SK-N-SH treated with all-trans-retinoic acid at 6 μM for 48 hours (cell line): ENCODE data around the gene CD74.

Experiments
- BACH2 ChIP-seq: fragments of 250-450 bp; sonication (Bioruptor Pico); IDR thresholded peaks from 2 replicates; pipeline ENCODE4 v1.9.0; 2021; ENCODE audit warnings: mild to moderate bottlenecking, borderline replicate concordance
- PATZ1 ChIP-seq: fragments of 250-450 bp; sonication (Bioruptor Pico); IDR thresholded peaks from 2 replicates; pipeline ENCODE4 v1.8.0; 2020; ENCODE audit warnings: mild to moderate bottlenecking, moderate library complexity, borderline replicate concordance
- POU6F1 ChIP-seq: fragments of 250-450 bp; sonication (Bioruptor Pico); IDR thresholded peaks from 2 replicates; pipeline ENCODE4 v1.8.0; 2021; ENCODE audit warnings: low read depth, mild to moderate bottlenecking, moderate library complexity, borderline replicate concordance
- RARB ChIP-seq: fragments of 250-450 bp; sonication (Bioruptor Pico); IDR thresholded peaks from 2 replicates; pipeline ENCODE4 v1.8.0; 2021; ENCODE audit warnings: mild to moderate bottlenecking, moderate library complexity
- SNAI2 ChIP-seq: fragments of 250-450 bp; sonication (Bioruptor Pico); IDR thresholded peaks from 2 replicates; pipeline ENCODE4 v1.5.0; 2020; ENCODE audit warnings: mild to moderate bottlenecking, moderate library complexity
- TOX ChIP-seq: fragments of 250-450 bp; sonication (Bioruptor Pico); IDR thresholded peaks from 2 replicates; pipeline ENCODE4 v1.8.0; 2021; ENCODE audit warnings: mild to moderate bottlenecking, moderate library complexity, borderline replicate concordance
- ZFP3 ChIP-seq: fragments of 250-450 bp; sonication (Bioruptor Pico); IDR thresholded peaks from 2 replicates; pipeline ENCODE4 v1.5.0; 2020; ENCODE audit warnings: mild to moderate bottlenecking, moderate library complexity
- ZFP30 ChIP-seq: fragments of 450-650 bp; formaldehyde crosslinking; IDR thresholded peaks from 2 replicates; pipeline ENCODE4 v1.5.0; 2022; ENCODE audit warnings: mild to moderate bottlenecking, moderate library complexity
- ZNF70 ChIP-seq: fragments of 450-650 bp; formaldehyde crosslinking; IDR thresholded peaks from 2 replicates; pipeline ENCODE4 v1.5.0; 2020; ENCODE audit warnings: mild to moderate bottlenecking, moderate library complexity

GRCh38 chr5:150397782-150398721, 14.7 kb downstream of the CD74 start:
- TF ChIP-seq TOX (CRISPR knock-in tag) (no peak), ZNF70 (CRISPR knock-in tag) (no peak), RARB (CRISPR knock-in tag) (no peak), POU6F1 (CRISPR knock-in tag) (no peak), BACH2 (CRISPR knock-in tag) (no peak), ZFP3 (CRISPR knock-in tag) (no peak), SNAI2 (CRISPR knock-in tag) (no peak), ZFP30 (CRISPR knock-in tag) (no peak), PATZ1 (CRISPR knock-in tag) (no peak)
